ENCODE data around the gene GALK2. TPM values are rescaled to one million over a fixed set of nuclear protein-coding genes. Genes with fewer than 3 reads are reported as not detected.
A peak's percentile ranks its signal among the peaks of the same experiment; 100 is the strongest.
"Not testable (repeated sequence)": the region's sequence is repeated elsewhere in the genome, so short reads cannot be mapped to it uniquely, and the experiment has no call there.

The GALK2 gene
- total RNA-seq, 2 experiments from 2014 or later = 31.1 to 33.1 TPM

GRCh38 chr15:49171790-49172189 lies 1.7 kb downstream of the GALK2 start:
- Mint-ChIP-seq H3K4me1 (ENCODE audit: low read depth) (peaks cover 30% of the 10 kb centered on the region), H3K36me3 (no peaks in the 10 kb centered on the region), H3K27ac (no peak overlapping the region), H3K9me3 (no peaks in the 10 kb centered on the region), H3K27me3 (no peaks in the 10 kb centered on the region), H3K4me3 (peak overlapping the region; percentile 87)
- intact Hi-C loops (cut with micrococcal nuclease) = loop anchor here (2.0 to 5.0 kb wide), 3 partner anchors 125 to 451 kb away; partner anchors contain the start of genes DTWD1, EID1, FAM227B and SECISBP2L
- DNase-seq = no peak
- ChIA-PET CTCF (interaction anchor here (1.2 kb wide), 1 partner anchor 26 kb away, joined by 3 read pairs; no protein-coding TSS in a partner anchor), POLR2A (interaction anchor here (0.7 to 1.0 kb wide), 2 partner anchors 16 to 167 kb away, joined by 3 to 5 read pairs; partner anchors contain the start of gene COPS2)

- H3K9me3 Mint-ChIP-seq = no peaks in the 10 kb centered on the region
- H3K4me1 Mint-ChIP-seq (ENCODE audit: low read depth) = peaks cover 23% of the 10 kb centered on the region
- ChIA-PET POLR2A (interaction anchor here (0.6 kb wide), 1 partner anchor 11 kb away, joined by 3 read pairs; no protein-coding TSS in a partner anchor), CTCF (no interaction called here)
- H3K4me3 Mint-ChIP-seq = no peak overlapping the region
- H3K36me3 Mint-ChIP-seq = peaks cover 4% of the 10 kb centered on the region
- no peak for DNase-seq
- intact Hi-C loops (cut with micrococcal nuclease) = loop anchor here (5.0 kb wide), 1 partner anchor 447 kb away; the partner anchor contains the start of genes DTWD1 and FAM227B
- no peak overlapping the region for H3K27ac Mint-ChIP-seq
- no peaks in the 10 kb centered on the region for H3K27me3 Mint-ChIP-seq
These were observed 4.9 kb downstream of the GALK2 start for GRCh38 chr15:49174902-49175301.

GRCh38 chr15:49175582-49176397 lies 5.7 kb downstream of the GALK2 start:
- H3K9me3 Mint-ChIP-seq; POLR2A ChIA-PET; DNase-seq; H3K27ac Mint-ChIP-seq; H3K27me3 Mint-ChIP-seq; CTCF ChIA-PET; intact Hi-C loops (cut with micrococcal nuclease); H3K4me3 Mint-ChIP-seq; H3K36me3 Mint-ChIP-seq: not testable (repeated sequence)
- H3K4me1 Mint-ChIP-seq (ENCODE audit: low read depth) = peaks cover 25% of the 10 kb centered on the region

DNA sequence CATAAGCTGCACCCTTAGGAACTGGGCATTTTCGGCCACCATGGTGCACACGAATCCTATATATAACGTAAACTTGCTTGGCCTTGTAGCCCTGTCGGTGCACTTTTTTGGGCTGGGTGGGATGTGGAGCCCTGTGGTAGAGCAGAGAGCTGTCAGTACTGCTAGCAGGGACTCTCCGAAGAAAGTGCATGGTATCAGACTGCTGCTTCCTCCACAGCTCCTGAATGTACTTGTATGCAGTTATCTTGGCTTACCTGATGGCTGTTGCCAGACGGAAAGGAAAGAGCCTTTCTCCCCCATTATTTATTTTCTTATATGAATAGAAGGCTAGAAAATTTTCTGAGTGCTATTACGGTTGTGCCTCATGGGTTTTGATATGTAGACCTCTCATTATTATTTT lies 8.4 kb downstream of the GALK2 start:
- Mint-ChIP-seq H3K27ac (no peak overlapping the region), H3K4me3 (no peak overlapping the region), H3K4me1 (ENCODE audit: low read depth) (peaks cover 8% of the 10 kb centered on the region), H3K9me3 (no peaks in the 10 kb centered on the region), H3K27me3 (no peaks in the 10 kb centered on the region), H3K36me3 (peaks cover 12% of the 10 kb centered on the region)
- intact Hi-C loops (cut with micrococcal nuclease) = no loop called here
- POLR2A ChIA-PET = no interaction called here
- DNase-seq = no peak
- CTCF ChIA-PET = no interaction called here

- no peaks in the 10 kb centered on the region for H3K27me3 Mint-ChIP-seq
These were observed 9.6 kb downstream of the GALK2 start for GRCh38 chr15:49179433-49180190.

GRCh38 chr15:49182128-49182527 lies 12.1 kb downstream of the GALK2 start:
- Mint-ChIP-seq H3K27ac (no peak overlapping the region), H3K27me3 (no peaks in the 10 kb centered on the region), H3K36me3 (peaks cover 25% of the 10 kb centered on the region), H3K4me3 (no peak overlapping the region), H3K9me3 (no peaks in the 10 kb centered on the region), H3K4me1 (ENCODE audit: low read depth) (peaks cover 28% of the 10 kb centered on the region)
- POLR2A ChIA-PET = no interaction called here
- intact Hi-C loops (cut with micrococcal nuclease) = no loop called here
- no peak for DNase-seq
- CTCF ChIA-PET = no interaction called here

More at GRCh38 chr15:49179433-49180190, 9.6 kb downstream of the GALK2 start:
- CTCF ChIA-PET = interaction anchor here (0.5 kb wide), 1 partner anchor 1154 kb away, joined by 3 read pairs; no protein-coding TSS in a partner anchor
- no peak for DNase-seq
- peaks cover 14% of the 10 kb centered on the region for H3K4me1 Mint-ChIP-seq (ENCODE audit: low read depth)
- H3K4me3 Mint-ChIP-seq = no peak overlapping the region
- intact Hi-C loops (cut with micrococcal nuclease) = no loop called here
- POLR2A ChIA-PET = no interaction called here
- peaks cover 13% of the 10 kb centered on the region for H3K36me3 Mint-ChIP-seq
- H3K27ac Mint-ChIP-seq = no peak overlapping the region
- no peaks in the 10 kb centered on the region for H3K9me3 Mint-ChIP-seq

DNA sequence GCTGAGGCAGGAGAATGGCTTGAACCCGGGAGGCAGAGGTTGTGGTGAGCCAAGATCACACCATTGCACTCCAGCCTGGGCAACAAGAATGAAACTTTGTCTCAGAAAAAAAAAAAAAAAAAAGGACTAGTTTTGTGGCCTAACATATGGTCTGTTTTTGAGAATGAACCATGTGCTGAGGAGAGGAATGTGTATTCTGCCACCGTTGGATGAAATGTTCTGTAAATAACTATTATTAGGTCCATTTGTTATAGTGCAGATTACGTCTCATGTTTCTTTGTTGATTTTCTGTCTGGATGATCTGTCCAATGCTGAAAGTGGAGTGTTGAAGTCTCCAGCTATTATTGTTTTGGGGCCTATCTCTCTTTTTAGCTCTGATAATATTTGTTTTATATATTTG lies 13.7 kb downstream of the GALK2 start:
- ChIA-PET POLR2A (interaction anchor here (0.7 kb wide), 1 partner anchor 410 kb away, joined by 3 read pairs; no protein-coding TSS in a partner anchor), CTCF (interaction anchor here (0.8 kb wide), 1 partner anchor 37 kb away, joined by 3 read pairs; no protein-coding TSS in a partner anchor)
- Mint-ChIP-seq H3K36me3 (peaks cover 21% of the 10 kb centered on the region), H3K4me1 (ENCODE audit: low read depth) (peaks cover 36% of the 10 kb centered on the region)
- H3K4me3 Mint-ChIP-seq; intact Hi-C loops (cut with micrococcal nuclease); DNase-seq; H3K27me3 Mint-ChIP-seq; H3K27ac Mint-ChIP-seq; H3K9me3 Mint-ChIP-seq: not testable (repeated sequence)

- H3K4me1 Mint-ChIP-seq (ENCODE audit: low read depth) = peaks cover 39% of the 10 kb centered on the region
- CTCF ChIA-PET = no interaction called here
- no peak for DNase-seq
- peak overlapping the region; percentile 9 for H3K27ac Mint-ChIP-seq
- no peaks in the 10 kb centered on the region for H3K27me3 Mint-ChIP-seq
- H3K9me3 Mint-ChIP-seq = no peaks in the 10 kb centered on the region
- intact Hi-C loops (cut with micrococcal nuclease) = no loop called here
- peaks cover 21% of the 10 kb centered on the region for H3K36me3 Mint-ChIP-seq
- H3K4me3 Mint-ChIP-seq = no peak overlapping the region
- POLR2A ChIA-PET = no interaction called here
These were observed 15.4 kb downstream of the GALK2 start for GRCh38 chr15:49185473-49185872.

GRCh38 chr15:49187549-49188245 lies 17.6 kb downstream of the GALK2 start:
- Mint-ChIP-seq H3K4me3 (no peak overlapping the region), H3K27me3 (no peaks in the 10 kb centered on the region), H3K36me3 (peaks cover 15% of the 10 kb centered on the region), H3K9me3 (no peaks in the 10 kb centered on the region), H3K27ac (no peak overlapping the region), H3K4me1 (ENCODE audit: low read depth) (peaks cover 46% of the 10 kb centered on the region)
- no peak for DNase-seq
- ChIA-PET CTCF (interaction anchor here (1.4 kb wide), 1 partner anchor 42 kb away, joined by 3 read pairs; no protein-coding TSS in a partner anchor), POLR2A (no interaction called here)
- intact Hi-C loops (cut with micrococcal nuclease) = no loop called here

GRCh38 chr15:49188933-49189332 lies 18.9 kb downstream of the GALK2 start:
- Mint-ChIP-seq H3K27me3 (no peaks in the 10 kb centered on the region), H3K4me3 (no peak overlapping the region), H3K9me3 (no peaks in the 10 kb centered on the region), H3K4me1 (ENCODE audit: low read depth) (peaks cover 44% of the 10 kb centered on the region), H3K36me3 (peaks cover 13% of the 10 kb centered on the region), H3K27ac (no peak overlapping the region)
- ChIA-PET POLR2A (no interaction called here), CTCF (interaction anchor here (0.6 to 1.4 kb wide), 2 partner anchors 30 to 43 kb away, joined by 3 read pairs; no protein-coding TSS in a partner anchor)
- DNase-seq = no peak
- intact Hi-C loops (cut with micrococcal nuclease) = no loop called here

DNA sequence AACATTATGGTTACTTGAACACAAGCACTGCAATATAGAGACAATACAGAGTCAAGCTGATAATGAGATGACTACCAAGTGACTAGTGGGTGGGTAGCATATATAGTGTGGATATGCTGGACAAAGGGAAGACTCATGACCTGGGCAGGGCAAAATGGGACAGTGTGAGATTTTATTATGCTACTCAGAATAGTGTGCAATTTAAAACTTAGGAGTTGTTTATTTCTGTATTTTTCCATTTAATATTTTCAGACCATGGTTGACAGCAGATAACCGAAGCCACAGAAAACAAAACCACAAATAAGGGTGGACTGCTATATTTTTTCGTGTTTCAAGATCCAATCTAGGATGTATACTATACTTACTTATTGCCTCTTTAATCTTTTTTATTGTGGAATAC lies 19.6 kb downstream of the GALK2 start:
- no peaks in the 10 kb centered on the region for H3K27me3 Mint-ChIP-seq
- H3K27ac Mint-ChIP-seq = no peak overlapping the region
- no peak for DNase-seq
- CTCF ChIA-PET = no interaction called here
- H3K9me3 Mint-ChIP-seq = no peaks in the 10 kb centered on the region
- intact Hi-C loops (cut with micrococcal nuclease) = no loop called here
- H3K4me3 Mint-ChIP-seq = no peak overlapping the region
- peaks cover 12% of the 10 kb centered on the region for H3K36me3 Mint-ChIP-seq
- POLR2A ChIA-PET = no interaction called here
- peaks cover 38% of the 10 kb centered on the region for H3K4me1 Mint-ChIP-seq (ENCODE audit: low read depth)

DNA sequence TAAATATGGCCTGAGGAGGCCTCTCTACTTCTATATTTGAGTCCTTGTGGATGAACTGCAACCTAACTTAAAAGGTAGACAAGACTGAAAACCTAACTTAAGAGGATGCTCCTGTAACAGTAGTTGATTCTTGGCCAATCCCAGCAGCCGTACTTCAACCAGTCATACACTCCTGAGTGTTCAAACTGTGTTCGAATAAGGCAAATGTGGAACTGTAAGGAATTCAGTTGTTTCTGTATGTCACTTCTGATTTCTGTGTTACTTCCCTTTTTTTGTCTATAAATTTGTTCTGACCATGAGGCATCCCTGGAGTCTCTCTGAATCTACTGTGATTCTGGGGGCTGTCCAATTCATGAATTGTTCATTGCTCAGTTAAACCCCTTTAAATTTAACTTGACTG lies 20.5 kb downstream of the GALK2 start:
- ChIA-PET POLR2A (no interaction called here), CTCF (no interaction called here)
- H3K9me3 Mint-ChIP-seq = no peaks in the 10 kb centered on the region
- no peak overlapping the region for H3K27ac Mint-ChIP-seq
- no peak for DNase-seq
- intact Hi-C loops (cut with micrococcal nuclease) = no loop called here
- H3K27me3 Mint-ChIP-seq = no peaks in the 10 kb centered on the region
- H3K4me1 Mint-ChIP-seq (ENCODE audit: low read depth) = peaks cover 31% of the 10 kb centered on the region
- peaks cover 8% of the 10 kb centered on the region for H3K36me3 Mint-ChIP-seq
- H3K4me3 Mint-ChIP-seq = no peak overlapping the region

Measured in activated CD4-positive, alpha-beta memory T cell treated with anti-CD3 and anti-CD28 coated beads for 36 hours (primary cell).